NCI-H446 (cell line): ENCODE results near the gene ULK2.
A peak's percentile ranks its signal among the peaks of the same experiment; 100 is the strongest.
"Not testable (repeated sequence)": the region's sequence is repeated elsewhere in the genome, so short reads cannot be mapped to it uniquely, and the experiment has no call there.

Experiments
- DNase-seq, 2 experiments: peaks; one replicate each; lab custom pipeline; 2025; lab: John Stamatoyannopoulos, UW

ULK2 gene

GRCh38 chr17:19867329-19868078 is at the start of gene ULK2:
Gene ULK2 (minus strand): TSS chr17:19867936. CDS start chr17:19867417, 519 bp downstream.
- peak in 1 of 2 experiments; percentile 58 for DNase-seq

- DNase-seq, result no peak
These were observed 47.7 kb upstream of the ULK2 start for GRCh38 chr17:19915245-19915978.

DNA sequence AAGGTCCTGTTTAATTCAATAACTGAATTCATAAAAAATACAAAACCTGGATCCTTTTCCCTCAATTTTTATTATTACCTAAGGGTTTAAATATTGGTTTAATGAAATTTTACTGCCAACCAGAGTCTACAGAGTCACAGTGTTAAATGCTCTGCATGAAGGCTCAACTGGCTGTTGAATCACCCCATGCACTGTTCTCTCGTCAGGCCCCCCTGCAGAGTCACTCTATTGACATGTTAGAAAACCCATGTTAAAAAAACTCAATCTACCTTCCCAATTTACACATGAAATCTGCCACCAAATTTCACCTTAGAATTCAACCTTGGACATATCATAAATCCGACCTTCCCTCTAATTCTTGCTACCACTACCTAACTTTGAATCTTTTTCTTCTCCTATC is 43.3 kb upstream of the ULK2 start:
- DNase-seq, result no peak

DNA sequence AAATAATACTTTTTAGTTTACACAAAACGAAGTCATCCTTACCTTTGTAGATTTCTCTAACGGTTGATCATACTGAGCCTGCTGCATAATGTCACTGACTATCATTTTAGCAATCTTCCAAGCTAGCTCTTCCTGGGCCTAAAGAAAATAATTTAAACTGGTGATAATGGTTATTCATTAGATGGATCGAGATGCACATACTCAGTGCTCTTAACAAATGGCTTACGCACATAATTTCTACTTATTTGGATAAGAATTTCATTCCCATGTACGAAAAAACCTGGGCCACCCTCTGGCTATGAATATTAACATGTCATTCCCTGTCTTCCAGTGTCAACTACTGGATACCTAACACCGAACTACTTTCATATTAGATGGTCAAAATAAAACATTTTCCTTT is 41.4 kb upstream of the ULK2 start:
- DNase-seq, result no peak

GRCh38 chr17:19905502-19905901 is 37.8 kb upstream of the ULK2 start:
- DNase-seq, result no peak

GRCh38 chr17:19904924-19905323 is 37.2 kb upstream of the ULK2 start:
- no peak for DNase-seq

DNA sequence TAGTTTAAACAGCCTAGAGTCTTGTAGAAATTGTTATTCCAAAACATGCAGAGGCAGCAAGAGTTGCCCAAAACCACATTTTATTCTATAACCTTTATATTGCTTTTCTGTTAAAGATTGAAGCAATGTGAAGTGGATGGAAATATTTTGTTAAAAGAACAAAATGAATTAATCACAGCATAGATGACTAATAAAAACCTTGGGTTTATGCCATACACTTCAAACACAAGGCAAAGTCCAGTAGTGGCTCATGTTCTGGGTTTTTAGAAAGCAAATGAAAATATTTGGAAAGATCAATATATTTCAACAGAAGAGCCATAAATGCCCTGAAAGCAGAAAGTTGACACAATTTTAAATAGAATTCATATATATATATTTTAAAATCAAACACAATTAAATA is 36.7 kb upstream of the ULK2 start:
- DNase-seq, result no peak

DNA sequence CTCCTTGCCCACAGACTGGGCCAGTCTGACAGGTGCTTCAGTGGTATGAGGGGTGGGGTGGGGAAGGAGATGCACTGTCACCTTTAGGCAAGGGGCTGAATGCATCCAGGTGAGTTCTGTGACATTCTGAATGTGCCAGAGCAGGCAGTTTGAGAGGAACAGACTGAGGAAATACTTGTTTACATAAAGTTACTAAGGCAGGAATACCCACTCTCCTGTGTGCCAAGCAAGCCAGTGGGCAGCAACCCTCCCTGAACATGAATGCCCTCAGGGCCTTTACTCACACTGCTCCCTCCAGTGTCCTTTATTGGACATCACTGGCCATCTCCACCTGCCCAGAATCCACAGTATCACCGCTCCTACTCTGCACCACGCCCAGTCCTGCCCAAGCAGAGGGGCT is 33.1 kb upstream of the ULK2 start:
- no peak for DNase-seq

DNA sequence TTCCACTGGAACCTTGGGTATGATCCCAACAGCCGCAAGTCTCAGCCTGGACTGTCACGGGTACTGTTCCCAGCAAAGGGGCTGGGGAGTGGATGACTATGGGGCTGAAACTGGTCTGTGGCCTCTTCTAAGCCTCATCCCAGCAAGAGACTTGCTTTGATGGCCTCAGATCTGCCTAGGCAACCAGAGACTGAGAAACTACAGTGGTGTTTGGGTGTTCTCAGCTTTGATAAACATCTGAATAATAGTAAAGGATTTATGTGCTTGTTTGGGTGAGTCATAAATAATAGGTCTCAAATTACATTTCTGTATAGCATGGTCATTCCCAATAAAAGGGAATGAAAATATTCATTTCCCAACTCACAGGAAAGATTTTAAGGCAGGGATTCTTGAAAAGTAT is 30.2 kb upstream of the ULK2 start:
- DNase-seq, result no peak

DNA sequence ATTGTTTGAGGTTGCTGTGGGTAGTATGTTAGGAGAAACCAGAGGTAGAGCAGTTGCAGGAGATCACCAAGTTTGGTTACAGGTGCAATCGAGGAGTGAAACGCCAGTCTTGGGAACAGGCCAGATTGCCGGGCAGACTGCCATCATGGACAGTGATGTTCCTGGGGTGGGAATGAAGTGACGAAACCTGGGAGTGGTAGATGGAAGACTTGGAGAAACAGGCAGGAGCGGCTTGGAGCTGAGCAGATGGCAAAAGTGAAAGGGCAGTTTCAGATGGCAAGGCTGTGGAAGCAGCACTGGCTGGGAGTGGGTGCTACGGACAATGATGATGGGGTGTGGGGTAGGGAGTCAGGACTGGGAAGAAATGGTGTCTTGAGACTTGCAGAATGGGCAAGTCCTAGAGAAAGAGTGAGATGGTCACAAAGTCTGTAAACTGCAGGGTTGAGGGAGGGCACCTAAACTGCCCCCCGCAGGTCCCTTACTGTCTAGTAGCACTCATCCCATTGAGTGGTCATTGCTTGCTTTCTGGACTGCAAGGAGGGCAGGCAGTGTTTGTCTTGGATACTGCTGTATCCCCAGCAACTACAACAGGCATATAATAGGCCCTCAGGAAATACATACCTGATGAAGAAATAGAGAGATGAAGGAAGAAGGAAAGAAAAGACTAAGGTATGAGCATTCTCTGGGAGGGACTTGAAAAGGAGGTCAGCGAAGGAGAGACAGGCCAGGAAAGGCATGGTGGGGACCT is 29.5 kb upstream of the ULK2 start:
- DNase-seq, result peak in 1 of 2 experiments; percentile 35

- DNase-seq, result no peak
These were observed 28.9 kb upstream of the ULK2 start for GRCh38 chr17:19896679-19897078.

DNA sequence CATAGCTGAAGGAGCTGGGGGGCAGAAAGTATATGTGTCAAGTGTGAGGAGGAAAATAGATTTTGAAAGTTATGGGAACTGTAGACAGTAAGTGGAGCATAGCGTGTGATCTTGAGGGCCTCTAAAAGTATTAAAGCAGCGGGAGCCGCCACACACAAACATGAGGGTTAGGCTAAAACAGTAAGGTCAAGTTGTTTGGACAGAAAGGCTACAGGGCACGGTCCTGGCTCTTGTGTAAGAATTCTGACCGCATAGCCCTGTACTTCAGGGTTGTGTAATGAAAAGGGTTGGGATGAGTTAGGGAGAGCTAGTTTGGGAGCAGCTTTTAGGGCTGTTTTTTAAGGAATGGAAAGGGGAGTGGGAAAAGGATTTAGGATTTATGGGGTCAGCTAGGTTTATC is 22.8 kb upstream of the ULK2 start:
- not testable (repeated sequence) for DNase-seq

DNA sequence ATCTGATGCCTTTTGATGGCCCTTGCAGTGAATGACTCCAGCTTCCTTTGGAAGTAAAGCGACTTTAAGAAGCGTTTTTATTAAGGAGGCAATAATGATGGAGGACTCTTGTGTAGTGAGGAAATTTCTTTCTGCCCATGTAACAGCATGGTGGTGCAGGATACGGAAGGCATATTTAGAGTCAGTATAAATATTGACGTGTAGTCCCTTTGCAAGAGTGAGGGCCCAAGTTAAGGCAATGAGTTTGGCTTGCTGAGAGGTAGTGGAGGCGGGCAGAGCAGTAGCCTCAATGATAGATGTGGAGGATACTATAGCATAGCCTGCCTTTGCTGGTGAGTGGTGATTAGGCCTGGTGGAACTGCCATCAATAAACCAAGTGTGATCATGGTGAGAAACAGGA is 22.3 kb upstream of the ULK2 start:
- DNase-seq, result not testable (repeated sequence)

DNA sequence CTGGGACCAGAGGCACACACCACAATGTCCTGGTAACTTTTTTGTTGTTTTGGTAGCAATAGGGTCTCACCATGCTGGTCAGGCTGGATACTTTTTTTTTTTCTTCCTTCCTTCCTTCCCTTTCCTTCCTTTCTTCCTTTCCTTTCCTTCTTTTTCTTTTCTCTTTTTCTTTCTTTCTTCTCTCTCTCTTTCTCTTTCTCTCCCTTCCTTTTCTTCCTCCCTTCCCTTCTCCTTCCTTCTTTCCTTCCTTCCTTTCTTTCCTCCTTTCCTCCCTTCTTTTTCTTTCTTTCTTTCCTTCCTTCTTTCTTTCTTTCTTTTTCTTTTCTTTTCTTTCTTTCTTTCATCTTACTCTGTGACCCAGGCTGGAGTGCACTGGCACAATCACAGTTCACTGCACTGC is 18.4 kb upstream of the ULK2 start:
- no peak for DNase-seq

GRCh38 chr17:19883537-19884215 is 15.9 kb upstream of the ULK2 start:
- DNase-seq, result no peak

GRCh38 chr17:19880393-19880792 is 12.7 kb upstream of the ULK2 start:
- no peak for DNase-seq

- no peak for DNase-seq
These were observed 9.7 kb upstream of the ULK2 start for GRCh38 chr17:19877364-19877945.

GRCh38 chr17:19876529-19877161 is 8.9 kb upstream of the ULK2 start:
- DNase-seq, result no peak

GRCh38 chr17:19874256-19874655 is 6.5 kb upstream of the ULK2 start:
- no peak for DNase-seq

- DNase-seq, result no peak
These were observed 5.6 kb upstream of the ULK2 start for GRCh38 chr17:19873346-19873745.

DNA sequence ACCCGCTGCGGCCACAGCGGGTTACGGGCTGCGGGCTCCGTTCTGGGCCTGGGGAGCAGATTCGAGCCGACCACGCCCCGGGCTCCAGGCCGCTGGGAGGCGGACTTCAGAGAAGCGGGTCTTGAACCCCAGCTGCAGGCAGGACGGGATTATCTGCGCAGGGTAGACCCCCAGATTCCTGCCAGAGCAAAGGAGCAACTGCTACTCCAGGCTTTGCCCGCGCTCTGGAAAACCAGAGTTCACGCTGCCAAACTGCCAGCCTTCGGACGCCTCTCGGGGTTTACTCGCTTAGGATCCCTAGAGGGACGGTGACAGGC is 301 bp upstream of the ULK2 start:
- DNase-seq, result no peak

GRCh38 chr17:19867079-19867328 is 732 bp downstream of the ULK2 start:
- peak in 1 of 2 experiments; percentile 38 for DNase-seq
